ENCODE results near the gene BCKDHA.

DNA sequence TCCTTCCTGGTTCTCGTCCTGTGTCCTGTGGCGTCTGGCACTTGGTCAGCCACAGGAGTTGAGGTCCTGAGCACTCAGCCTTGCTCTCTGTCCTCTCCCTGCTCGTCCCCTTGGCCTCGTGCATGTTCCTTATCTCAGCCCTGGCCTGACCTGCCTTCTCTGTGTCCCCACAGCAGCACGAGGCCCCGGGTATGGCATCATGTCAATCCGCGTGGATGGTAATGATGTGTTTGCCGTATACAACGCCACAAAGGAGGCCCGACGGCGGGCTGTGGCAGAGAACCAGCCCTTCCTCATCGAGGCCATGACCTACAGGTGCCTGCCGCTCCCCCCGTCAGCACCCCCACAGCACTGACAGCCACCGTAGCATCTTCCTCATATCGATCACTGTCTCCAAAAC is 24.8 kb downstream of the BCKDHA start:
- TF ChIP-seq, protein P1, sequence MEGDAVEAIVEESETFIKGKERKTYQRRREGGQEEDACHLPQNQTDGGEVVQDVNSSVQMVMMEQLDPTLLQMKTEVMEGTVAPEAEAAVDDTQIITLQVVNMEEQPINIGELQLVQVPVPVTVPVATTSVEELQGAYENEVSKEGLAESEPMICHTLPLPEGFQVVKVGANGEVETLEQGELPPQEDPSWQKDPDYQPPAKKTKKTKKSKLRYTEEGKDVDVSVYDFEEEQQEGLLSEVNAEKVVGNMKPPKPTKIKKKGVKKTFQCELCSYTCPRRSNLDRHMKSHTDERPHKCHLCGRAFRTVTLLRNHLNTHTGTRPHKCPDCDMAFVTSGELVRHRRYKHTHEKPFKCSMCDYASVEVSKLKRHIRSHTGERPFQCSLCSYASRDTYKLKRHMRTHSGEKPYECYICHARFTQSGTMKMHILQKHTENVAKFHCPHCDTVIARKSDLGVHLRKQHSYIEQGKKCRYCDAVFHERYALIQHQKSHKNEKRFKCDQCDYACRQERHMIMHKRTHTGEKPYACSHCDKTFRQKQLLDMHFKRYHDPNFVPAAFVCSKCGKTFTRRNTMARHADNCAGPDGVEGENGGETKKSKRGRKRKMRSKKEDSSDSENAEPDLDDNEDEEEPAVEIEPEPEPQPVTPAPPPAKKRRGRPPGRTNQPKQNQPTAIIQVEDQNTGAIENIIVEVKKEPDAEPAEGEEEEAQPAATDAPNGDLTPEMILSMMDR (IDR thresholded peaks at IDR 0.05 in 4 of 5, conservative IDR thresholded peaks at IDR 0.05 in 1 of 5), result no peak
- no peak for TF ChIP-seq POLR2A (IDR thresholded peaks at IDR 0.05)

Measured in gastrocnemius medialis (tissue), 4 donors.